Endothelial cell of umbilical vein (primary cell): ENCODE measurements around the gene GAL3ST3. TPM values are rescaled to one million over a fixed set of nuclear protein-coding genes. Genes with fewer than 3 reads are reported as not detected.

Experiments
- BruUV-seq: library from RNA; stranded (reverse); fragments of 400-500 nt; replicated peaks from 2 replicates; lab custom pipeline; 2021; lab: Mats Ljungman, UMichigan
- CTCF ChIA-PET: fragments of 300-600, 350-600 bp; sonication (Branson Sonifier 250); formaldehyde crosslinking; loops from one replicate; lab custom pipeline; 2021; ENCODE audit warnings: antibody characterized with exemption, inconsistent platforms; lab: Charles Lee
- POLR2A ChIA-PET: fragments of 300-600, 350-600 bp; sonication (Branson Sonifier 250); formaldehyde crosslinking; loops from one replicate; lab custom pipeline; 2021; ENCODE audit warnings: antibody characterized with exemption, inconsistent platforms; lab: Charles Lee
- DNase-seq: peaks from one replicate; pipeline ENCODE4 v3.0.0-alpha.2; 2011; ENCODE audit warnings: low read depth, low spot score
- FAIRE-seq: peaks from 2 replicates; lab custom pipeline; 2011; peaks lifted over from hg19 to GRCh38; lab: Jason Lieb, UNC
- H2AFZ ChIP-seq: 2 replicates; pipeline ENCODE4 v1.6.0; 2012; ENCODE audit warnings: low read depth, low read length, control low read depth, inconsistent platforms
- H3K27ac ChIP-seq: 2 replicates; pipeline ENCODE4 v1.5.1; 2011; ENCODE audit warnings: low read depth, mild to moderate bottlenecking, control low read depth, low read length, moderate library complexity; ENCODE audit not compliant: insufficient read depth
- H3K27me3 ChIP-seq, 2 experiments: 2 replicates each; pipeline versions ENCODE4 v1.6.0 to v1.6.1; 2011; ENCODE audit warnings: low read length in 2 of 2, mixed read lengths in 1 of 2; ENCODE audit not compliant: control insufficient read depth in 2 of 2, insufficient read depth in 2 of 2
- H3K36me3 ChIP-seq, 2 experiments: 2 replicates in 1 of 2; 3 replicates in 1 of 2; pipeline ENCODE4 v1.5.1; 2011; ENCODE audit warnings: low read length in 2 of 2, mild to moderate bottlenecking in 1 of 2, moderate library complexity in 1 of 2; ENCODE audit not compliant: control insufficient read depth in 2 of 2, insufficient read depth in 2 of 2; ENCODE audit errors: extremely low read depth in 1 of 2
- H3K4me1 ChIP-seq: 3 replicates; pipeline ENCODE4 v1.5.1; 2011; ENCODE audit warnings: mild to moderate bottlenecking, low read length; ENCODE audit not compliant: control insufficient read depth, insufficient read depth; ENCODE audit errors: extremely low read depth
- H3K4me2 ChIP-seq: 2 replicates; pipeline ENCODE4 v1.6.1; 2011; ENCODE audit warnings: low read length, control low read depth, mixed read lengths; ENCODE audit not compliant: insufficient read depth
- H3K4me3 ChIP-seq, 3 experiments: fragments of 200-600 bp in 1 of 3; sonication (generic), shearing (Covaris generic) in 1 of 3; replicated peaks in 1 of 3; 2 replicates each; pipeline ENCODE4 v1.5.1; 2011 to 2016; ENCODE audit warnings: control low read depth in 3 of 3, low read length in 3 of 3, mild to moderate bottlenecking in 2 of 3, inconsistent platforms in 1 of 3, low read depth in 1 of 3, moderate library complexity in 1 of 3; ENCODE audit not compliant: insufficient read depth in 1 of 3
- H3K79me2 ChIP-seq: 2 replicates; pipeline ENCODE4 v1.6.0; 2012; ENCODE audit warnings: low read length, inconsistent platforms; ENCODE audit not compliant: control insufficient read depth, insufficient read depth
- H3K9ac ChIP-seq: replicated peaks from 2 replicates; pipeline ENCODE3; 2011; ENCODE audit warnings: low read length, control low read depth; ENCODE audit not compliant: insufficient read depth; ENCODE audit errors: extremely low read depth
- H3K9me1 ChIP-seq: replicated peaks from 3 replicates; pipeline ENCODE4 v1.6.0; 2011; ENCODE audit warnings: mild to moderate bottlenecking, low read length; ENCODE audit not compliant: control insufficient read depth, insufficient read depth; ENCODE audit errors: extremely low read depth
- H3K9me3 ChIP-seq: replicated peaks from 2 replicates; pipeline ENCODE4 v1.5.1; 2012; ENCODE audit warnings: low read length, inconsistent platforms; ENCODE audit not compliant: control insufficient read depth, insufficient read depth
- H4K20me1 ChIP-seq: replicated peaks from 2 replicates; pipeline ENCODE3; 2011; ENCODE audit warnings: mild to moderate bottlenecking, low read length; ENCODE audit not compliant: control insufficient read depth, insufficient read depth; ENCODE audit errors: extremely low read depth
- CTCF ChIP-seq, 2 donors: IDR thresholded peaks; 1 replicate in 1 of 2; 2 replicates in 1 of 2; pipeline ENCODE4 v1.5.1; 2011; ENCODE audit warnings: low read length in 2 of 2, mild to moderate bottlenecking in 2 of 2, moderate library complexity in 2 of 2, control low read depth in 1 of 2, inconsistent platforms in 1 of 2, low read depth in 1 of 2; ENCODE audit not compliant: insufficient read depth in 1 of 2; ENCODE audit errors: extremely low read depth in 1 of 2
- EZH2 ChIP-seq: IDR thresholded peaks from 2 replicates; pipeline ENCODE4 v1.6.1; 2012; ENCODE audit warnings: borderline replicate concordance, low read depth, mild to moderate bottlenecking, moderate library complexity, low read length, inconsistent platforms; ENCODE audit not compliant: severe bottlenecking
- FOS ChIP-seq: IDR thresholded peaks from 2 replicates; pipeline ENCODE4 v1.6.1; 2011; ENCODE audit warnings: mild to moderate bottlenecking, low read length, moderate library complexity, borderline replicate concordance; ENCODE audit not compliant: insufficient read depth
- GATA2 ChIP-seq: IDR thresholded peaks from 2 replicates; pipeline ENCODE4 v1.7.0; 2011; ENCODE audit warnings: low read depth, mild to moderate bottlenecking, moderate library complexity, mixed read lengths, low read length; ENCODE audit not compliant: insufficient read length, insufficient read depth
- JUN ChIP-seq: IDR thresholded peaks from 2 replicates; pipeline ENCODE4 v1.6.1; 2011; ENCODE audit warnings: borderline replicate concordance, low read depth; ENCODE audit not compliant: insufficient read length, insufficient read depth
- MYC ChIP-seq: IDR thresholded peaks from one replicate; pipeline ENCODE4 v1.6.1; 2011; ENCODE audit warnings: mild to moderate bottlenecking, low read depth, low read length
- POLR2A ChIP-seq: IDR thresholded peaks from 2 replicates; pipeline ENCODE4 v1.6.1; 2012; ENCODE audit warnings: low read depth, mild to moderate bottlenecking, control low read depth, low read length
- POLR2AphosphoS5 ChIP-seq: IDR thresholded peaks from 2 replicates; pipeline ENCODE4 v1.6.1; 2012; ENCODE audit warnings: low read depth, mild to moderate bottlenecking, control low read depth, low read length, moderate library complexity; ENCODE audit not compliant: insufficient read depth
- dilution Hi-C: fragments of 300-500 bp; cut with MboI; formaldehyde crosslinking; loops from one replicate; pipeline ENCODE4 v1.15.0; 2019; ENCODE audit warnings: low sequenced_read_pairs; ENCODE audit not compliant: extremely low pct_ligation_motif_present
- intact Hi-C: fragments of 100-400 bp; cut with micrococcal nuclease; formaldehyde crosslinking; loops from one replicate; pipeline ENCODE4 v1.10.0; 2022
- polyA plus RNA-seq, 4 experiments: library from polyadenylated mRNA; depleted of rRNA in 3 of 4; stranded (reverse) in 3 of 4; unstranded in 1 of 4; fragments of >200 nt; gene quantifications; 2 replicates each; pipeline versions ENCODE4 v1.2.1 to v1.2.3, GENCODE V29; 2011 to 2012; ENCODE audit warnings: missing spikeins in 1 of 4
- total RNA-seq: library from RNA; stranded (reverse); gene quantifications from 2 replicates; pipeline ENCODE4 v1.2.3, GENCODE V29; 2021
- TF ChIP-seq, protein P1 (sequence below): IDR thresholded peaks from 2 replicates; pipeline ENCODE4 v1.6.1; 2011; ENCODE audit not compliant: insufficient read depth, insufficient read length

Gene GAL3ST3
- total and polyA plus RNA-seq, 2 donors (not counting 3 experiments of a cell fraction or from before 2014, with no cell fraction given), result 0.15 TPM; not detected in 1

DNA sequence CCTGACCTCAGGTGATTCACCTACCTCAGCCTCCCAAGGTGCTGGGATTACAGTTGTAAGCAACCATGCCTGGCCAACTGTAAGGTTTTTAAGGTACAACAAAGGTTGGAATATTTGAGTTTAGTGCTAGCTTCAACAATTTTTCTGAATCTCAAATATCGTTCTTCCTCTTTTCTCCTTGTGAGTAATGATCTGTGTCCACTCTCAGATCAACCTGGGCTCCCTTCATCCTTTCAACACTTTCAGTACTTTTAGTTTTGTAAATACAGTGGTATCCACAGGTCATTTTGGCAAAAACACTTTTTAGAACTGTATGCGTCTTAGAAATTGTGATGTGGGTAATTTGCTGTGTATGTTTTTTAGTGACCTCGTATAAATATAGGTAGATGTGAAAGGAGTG is 29.0 kb upstream of the GAL3ST3 start:
- Histone ChIP-seq H2AFZ (no peak overlapping the region), H3K79me2 (peaks cover 39% of the 10 kb centered on the region)

More for the DNA sequence above, 29.0 kb upstream of the GAL3ST3 start:
- Histone ChIP-seq H3K9me3 (no peaks in the 10 kb centered on the region), H4K20me1 (no peaks in the 10 kb centered on the region), H3K9me1 (no peaks in the 10 kb centered on the region), H3K27me3 (no peaks in the 10 kb centered on the region), H3K4me3 (no peak overlapping the region), H3K4me1 (peaks cover 28% of the 10 kb centered on the region), H3K36me3 (peaks cover 3 to 5% of the 10 kb centered on the region in 2 experiments), H3K4me2 (no peak overlapping the region), H3K9ac (no peak overlapping the region), H3K27ac (no peak overlapping the region)
- dilution Hi-C loops (no loop called here), intact Hi-C loops (no loop called here)
- ChIA-PET POLR2A (no interaction called here), CTCF (interaction anchor here (1.0 kb wide), 1 partner anchor 57 kb away, joined by 3 read pairs; no protein-coding TSS in a partner anchor)
- no peak for FAIRE-seq
- TF ChIP-seq FOS (no peak), POLR2A (no peak), MYC (no peak), JUN (no peak), GATA2 (no peak), EZH2 (no peak), CTCF (IDR thresholded peaks at IDR 0.05; ENCODE audit: extremely low read depth in 1 of 2, insufficient read depth in 1 of 2, low read depth in 1 of 2, low read length in 2 of 2) (no peak), POLR2AphosphoS5 (no peak)
- TF ChIP-seq, protein P1, sequence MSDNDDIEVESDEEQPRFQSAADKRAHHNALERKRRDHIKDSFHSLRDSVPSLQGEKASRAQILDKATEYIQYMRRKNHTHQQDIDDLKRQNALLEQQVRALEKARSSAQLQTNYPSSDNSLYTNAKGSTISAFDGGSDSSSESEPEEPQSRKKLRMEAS, result no peak
- DNase-seq, result no peak
- no TSS peak for BruUV-seq
